ENCODE results near the gene EFHC2. TPM values are rescaled to one million over a fixed set of nuclear protein-coding genes. Genes with fewer than 3 reads are reported as not detected.

EFHC2 gene
- total RNA-seq, 2 experiments from 2014 or later: not detected

- Histone ChIP-seq H3K4me3 (ENCODE audit: low read depth, low read length, poor library complexity, severe bottlenecking) (no peak overlapping the region), H3K36me3 (ENCODE audit: insufficient read depth, low read length) (no peaks in the 10 kb centered on the region), H3K9me3 (ENCODE audit: low read length) (no peaks in the 10 kb centered on the region), H3K9me2 (ENCODE audit: insufficient read depth, low read length) (no peaks in the 10 kb centered on the region), H3K4me1 (ENCODE audit: insufficient read depth, low read length, poor library complexity, severe bottlenecking) (no peaks in the 10 kb centered on the region), H3K27ac (ENCODE audit: low read depth, low read length, poor library complexity, severe bottlenecking) (no peak overlapping the region), H2AFZ (ENCODE audit: low read length) (no peak overlapping the region), H3K4me2 (ENCODE audit: low read length) (no peak overlapping the region), H4K20me1 (ENCODE audit: insufficient read depth, low read length) (no peaks in the 10 kb centered on the region), H3K79me2 (ENCODE audit: insufficient read depth, low read depth, low read length) (no peaks in the 10 kb centered on the region)
- ChIA-PET POLR2A (no interaction called here), CTCF (ENCODE audit: unreplicated experiment) (no interaction called here)
- no peak for TF ChIP-seq EZH2phosphoT487 (IDR thresholded peaks at IDR 0.05; ENCODE audit: borderline replicate concordance, low read depth, low read length)
- no peak for TF ChIP-seq CTCF (conservative IDR thresholded peaks at IDR 0.05; ENCODE audit: low read length)
- no peak for DNase-seq (ENCODE audit: low spot score)
- BruUV-seq (replicated peaks): no TSS peak
- intact Hi-C loops (cut with micrococcal nuclease; ENCODE audit: unreplicated experiment): no loop called here
Observed at GRCh38 chrX:44290718-44291117, 52.8 kb downstream of the EFHC2 start.

- CTCF ChIA-PET (ENCODE audit: unreplicated experiment): no interaction called here
- Histone ChIP-seq H4K20me1 (ENCODE audit: insufficient read depth, low read length) (no peaks in the 10 kb centered on the region), H3K27ac (ENCODE audit: low read depth, low read length, poor library complexity, severe bottlenecking) (no peak overlapping the region), H3K9me3 (ENCODE audit: low read length) (no peaks in the 10 kb centered on the region), H3K79me2 (ENCODE audit: insufficient read depth, low read depth, low read length) (no peaks in the 10 kb centered on the region), H3K4me2 (ENCODE audit: low read length) (no peak overlapping the region), H3K36me3 (ENCODE audit: insufficient read depth, low read length) (no peaks in the 10 kb centered on the region), H3K4me1 (ENCODE audit: insufficient read depth, low read length, poor library complexity, severe bottlenecking) (no peaks in the 10 kb centered on the region), H3K9me2 (ENCODE audit: insufficient read depth, low read length) (no peaks in the 10 kb centered on the region), H3K4me3 (ENCODE audit: low read depth, low read length, poor library complexity, severe bottlenecking) (no peak overlapping the region), H2AFZ (ENCODE audit: low read length) (no peak overlapping the region)
- TF ChIP-seq EZH2phosphoT487 (IDR thresholded peaks at IDR 0.05; ENCODE audit: borderline replicate concordance, low read depth, low read length) (no peak), CTCF (conservative IDR thresholded peaks at IDR 0.05; ENCODE audit: low read length) (no peak)
- DNase-seq (ENCODE audit: low spot score): no peak
- POLR2A ChIA-PET: no interaction called here
- intact Hi-C loops (cut with micrococcal nuclease; ENCODE audit: unreplicated experiment): no loop called here
- BruUV-seq (replicated peaks): no TSS peak
Observed at GRCh38 chrX:44282753-44283152, 60.7 kb downstream of the EFHC2 start.

GRCh38 chrX:44280116-44280515 is 63.4 kb downstream of the EFHC2 start:
- H3K36me3 ChIP-seq (ENCODE audit: insufficient read depth, low read length): no peaks in the 10 kb centered on the region
- H3K4me3 ChIP-seq (ENCODE audit: low read depth, low read length, poor library complexity, severe bottlenecking): no peak overlapping the region
- no peak overlapping the region for H3K4me2 ChIP-seq (ENCODE audit: low read length)
- no peaks in the 10 kb centered on the region for H3K4me1 ChIP-seq (ENCODE audit: insufficient read depth, low read length, poor library complexity, severe bottlenecking)
- intact Hi-C loops (cut with micrococcal nuclease; ENCODE audit: unreplicated experiment): no loop called here
- H3K9me2 ChIP-seq (ENCODE audit: insufficient read depth, low read length): no peaks in the 10 kb centered on the region
- no peak overlapping the region for H3K27ac ChIP-seq (ENCODE audit: low read depth, low read length, poor library complexity, severe bottlenecking)
- no TSS peak for BruUV-seq (replicated peaks)
- ChIA-PET POLR2A (interaction anchor here (0.7 kb wide), 1 partner anchor 16 kb away, joined by 4 read pairs; no protein-coding TSS in a partner anchor), CTCF (ENCODE audit: unreplicated experiment) (no interaction called here)
- H4K20me1 ChIP-seq (ENCODE audit: insufficient read depth, low read length): no peaks in the 10 kb centered on the region
- H3K79me2 ChIP-seq (ENCODE audit: insufficient read depth, low read depth, low read length): no peaks in the 10 kb centered on the region
- TF ChIP-seq CTCF (conservative IDR thresholded peaks at IDR 0.05; ENCODE audit: low read length): no peak
- TF ChIP-seq EZH2phosphoT487 (IDR thresholded peaks at IDR 0.05; ENCODE audit: borderline replicate concordance, low read depth, low read length): no peak
- H2AFZ ChIP-seq (ENCODE audit: low read length): no peak overlapping the region
- no peak for DNase-seq (ENCODE audit: low spot score)
- no peaks in the 10 kb centered on the region for H3K9me3 ChIP-seq (ENCODE audit: low read length)
